SU-DHL-6 (cell line): Measurements from ENCODE around the gene CARD9.

Experiments used
- EZH2phosphoT487 ChIP-seq: fragments of 200-600 bp; sonication (generic), shearing (Covaris generic); conservative IDR thresholded peaks from 2 replicates; pipeline ENCODE4 v1.6.1; 2018; ENCODE audit warnings: mild to moderate bottlenecking, antibody characterized with exemption, low read length, moderate library complexity, mixed read lengths
- TF ChIP-seq, protein P1 (sequence below): fragments of 200-600 bp; sonication (generic); IDR thresholded peaks from one replicate; pipeline ENCODE4 v1.5.1; 2017; ENCODE audit warnings: antibody characterized with exemption, mild to moderate bottlenecking, low read length, moderate library complexity; ENCODE audit not compliant: insufficient read depth, poor library complexity, severe bottlenecking

DNA sequence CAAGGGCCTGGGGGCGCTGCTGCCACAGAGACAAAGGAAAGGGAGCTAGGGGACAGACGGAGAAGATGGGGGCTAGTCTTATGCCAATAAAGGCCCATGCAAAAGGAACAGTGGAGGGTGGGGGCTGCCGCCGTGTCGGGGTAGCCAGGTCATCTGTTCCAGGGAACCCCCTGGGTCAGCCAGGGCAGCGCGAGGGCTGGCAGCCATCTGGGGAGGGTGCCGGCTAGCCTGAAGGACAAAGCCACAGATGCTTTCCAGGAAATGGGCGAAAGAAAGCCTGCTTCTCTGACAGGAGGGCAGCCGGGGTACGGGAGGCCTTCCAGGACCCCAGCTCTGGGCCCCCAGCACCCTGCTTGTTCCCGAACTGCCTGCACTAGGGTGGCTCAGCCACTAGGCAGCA lies 1.6 kb upstream of the CARD9 start:
- TF ChIP-seq, protein P1, sequence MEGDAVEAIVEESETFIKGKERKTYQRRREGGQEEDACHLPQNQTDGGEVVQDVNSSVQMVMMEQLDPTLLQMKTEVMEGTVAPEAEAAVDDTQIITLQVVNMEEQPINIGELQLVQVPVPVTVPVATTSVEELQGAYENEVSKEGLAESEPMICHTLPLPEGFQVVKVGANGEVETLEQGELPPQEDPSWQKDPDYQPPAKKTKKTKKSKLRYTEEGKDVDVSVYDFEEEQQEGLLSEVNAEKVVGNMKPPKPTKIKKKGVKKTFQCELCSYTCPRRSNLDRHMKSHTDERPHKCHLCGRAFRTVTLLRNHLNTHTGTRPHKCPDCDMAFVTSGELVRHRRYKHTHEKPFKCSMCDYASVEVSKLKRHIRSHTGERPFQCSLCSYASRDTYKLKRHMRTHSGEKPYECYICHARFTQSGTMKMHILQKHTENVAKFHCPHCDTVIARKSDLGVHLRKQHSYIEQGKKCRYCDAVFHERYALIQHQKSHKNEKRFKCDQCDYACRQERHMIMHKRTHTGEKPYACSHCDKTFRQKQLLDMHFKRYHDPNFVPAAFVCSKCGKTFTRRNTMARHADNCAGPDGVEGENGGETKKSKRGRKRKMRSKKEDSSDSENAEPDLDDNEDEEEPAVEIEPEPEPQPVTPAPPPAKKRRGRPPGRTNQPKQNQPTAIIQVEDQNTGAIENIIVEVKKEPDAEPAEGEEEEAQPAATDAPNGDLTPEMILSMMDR: no peak
- TF ChIP-seq EZH2phosphoT487: no peak
